ENCODE measurements around the gene PLEKHN1.

The PLEKHN1 gene

DNA sequence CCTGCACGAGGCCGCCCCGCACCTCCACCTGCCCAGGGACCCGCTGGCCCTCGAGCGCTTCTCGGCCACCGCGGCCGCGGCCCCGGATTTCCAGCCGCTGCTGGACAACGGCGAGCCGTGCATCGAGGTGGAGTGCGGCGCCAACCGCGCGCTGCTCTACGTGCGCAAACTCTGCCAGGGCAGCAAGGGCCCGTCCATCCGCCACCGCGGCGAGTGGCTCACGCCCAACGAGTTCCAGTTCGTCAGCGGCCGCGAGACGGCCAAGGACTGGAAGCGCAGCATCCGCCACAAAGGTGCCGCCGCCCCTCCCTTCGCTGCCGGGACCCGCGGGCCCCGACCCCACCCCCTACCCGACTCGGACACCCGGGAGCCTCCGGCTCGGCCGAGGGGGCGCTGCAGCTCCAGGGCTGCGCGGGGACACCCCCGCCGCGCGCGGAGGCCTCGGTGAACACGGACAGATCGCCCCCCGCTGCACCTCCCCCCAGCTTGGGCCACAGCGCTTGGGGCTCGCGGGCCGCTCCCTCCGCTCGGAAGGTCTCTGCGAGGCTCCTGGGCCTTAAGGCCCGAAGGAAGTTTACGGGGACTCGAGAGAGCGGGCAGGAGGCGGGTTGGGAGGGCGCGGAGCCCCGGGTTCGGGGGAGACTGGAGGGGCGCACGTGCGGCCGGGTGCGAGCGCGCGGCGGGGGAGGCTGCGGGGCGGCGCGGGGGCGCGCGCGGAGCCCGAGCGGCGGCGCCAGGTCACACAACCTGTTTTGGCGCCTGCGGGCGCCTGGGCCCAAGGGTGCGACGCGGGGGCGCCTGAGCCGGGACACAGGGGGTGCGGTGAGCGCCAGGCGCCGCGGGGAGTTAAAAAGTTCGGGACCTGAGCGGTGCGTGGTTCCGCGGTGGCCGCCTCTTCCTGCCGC, 41.4 kb upstream of the PLEKHN1 start:
- TF ChIP-seq, protein P1, sequence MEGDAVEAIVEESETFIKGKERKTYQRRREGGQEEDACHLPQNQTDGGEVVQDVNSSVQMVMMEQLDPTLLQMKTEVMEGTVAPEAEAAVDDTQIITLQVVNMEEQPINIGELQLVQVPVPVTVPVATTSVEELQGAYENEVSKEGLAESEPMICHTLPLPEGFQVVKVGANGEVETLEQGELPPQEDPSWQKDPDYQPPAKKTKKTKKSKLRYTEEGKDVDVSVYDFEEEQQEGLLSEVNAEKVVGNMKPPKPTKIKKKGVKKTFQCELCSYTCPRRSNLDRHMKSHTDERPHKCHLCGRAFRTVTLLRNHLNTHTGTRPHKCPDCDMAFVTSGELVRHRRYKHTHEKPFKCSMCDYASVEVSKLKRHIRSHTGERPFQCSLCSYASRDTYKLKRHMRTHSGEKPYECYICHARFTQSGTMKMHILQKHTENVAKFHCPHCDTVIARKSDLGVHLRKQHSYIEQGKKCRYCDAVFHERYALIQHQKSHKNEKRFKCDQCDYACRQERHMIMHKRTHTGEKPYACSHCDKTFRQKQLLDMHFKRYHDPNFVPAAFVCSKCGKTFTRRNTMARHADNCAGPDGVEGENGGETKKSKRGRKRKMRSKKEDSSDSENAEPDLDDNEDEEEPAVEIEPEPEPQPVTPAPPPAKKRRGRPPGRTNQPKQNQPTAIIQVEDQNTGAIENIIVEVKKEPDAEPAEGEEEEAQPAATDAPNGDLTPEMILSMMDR (IDR thresholded peaks at IDR 0.05; ENCODE audit: insufficient read depth, low read depth, low read length, missing control alignments): no peak
- H3K4me3 ChIP-seq (ENCODE audit: low read depth, low read length): no peak overlapping the region
- DNase-seq (ENCODE audit: low read depth): no peak

DNA sequence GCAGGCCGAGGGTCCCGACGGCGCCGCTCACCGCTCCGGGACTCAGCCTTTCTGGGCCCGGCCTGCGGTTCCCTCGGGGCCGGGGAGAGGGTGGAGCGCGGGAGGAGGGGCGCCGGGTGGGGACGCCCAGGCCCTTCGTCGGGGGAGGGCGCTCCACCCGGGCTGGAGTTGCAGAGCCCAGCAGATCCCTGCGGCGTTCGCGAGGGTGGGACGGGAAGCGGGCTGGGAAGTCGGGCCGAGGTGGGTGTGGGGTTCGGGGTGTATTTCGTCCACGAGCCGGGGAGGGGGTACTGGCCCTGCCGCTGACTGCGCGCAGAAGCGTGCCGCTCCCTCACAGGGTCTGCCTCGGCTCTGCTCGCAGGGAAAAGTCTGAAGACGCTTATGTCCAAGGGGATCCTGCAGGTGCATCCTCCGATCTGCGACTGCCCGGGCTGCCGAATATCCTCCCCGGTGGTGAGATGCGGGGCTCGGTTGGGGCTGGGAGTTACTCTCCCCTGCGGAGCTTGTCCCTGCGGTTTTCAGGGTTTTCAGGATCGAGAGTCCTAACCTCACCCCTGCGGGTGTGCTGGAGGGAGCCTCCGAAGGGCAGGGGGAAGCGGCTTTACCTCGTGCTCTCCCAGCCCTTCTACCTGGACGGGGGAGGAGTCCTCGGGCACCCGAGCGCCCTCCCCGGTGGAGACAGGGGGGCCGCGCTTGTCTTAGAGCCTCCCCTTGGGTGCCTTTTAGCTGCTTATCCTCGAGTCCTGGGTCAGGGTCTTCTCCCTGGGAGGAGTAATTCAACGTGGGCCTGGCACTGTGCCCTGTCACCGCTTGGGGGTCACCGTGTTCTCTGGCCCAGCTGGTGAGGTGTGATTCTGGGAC, 40.5 kb upstream of the PLEKHN1 start:
- no peak overlapping the region for H3K4me3 ChIP-seq (ENCODE audit: low read depth, low read length)
- DNase-seq (ENCODE audit: low read depth): no peak
- TF ChIP-seq, protein P1 (IDR thresholded peaks at IDR 0.05; ENCODE audit: insufficient read depth, low read depth, low read length, missing control alignments): no peak

DNA sequence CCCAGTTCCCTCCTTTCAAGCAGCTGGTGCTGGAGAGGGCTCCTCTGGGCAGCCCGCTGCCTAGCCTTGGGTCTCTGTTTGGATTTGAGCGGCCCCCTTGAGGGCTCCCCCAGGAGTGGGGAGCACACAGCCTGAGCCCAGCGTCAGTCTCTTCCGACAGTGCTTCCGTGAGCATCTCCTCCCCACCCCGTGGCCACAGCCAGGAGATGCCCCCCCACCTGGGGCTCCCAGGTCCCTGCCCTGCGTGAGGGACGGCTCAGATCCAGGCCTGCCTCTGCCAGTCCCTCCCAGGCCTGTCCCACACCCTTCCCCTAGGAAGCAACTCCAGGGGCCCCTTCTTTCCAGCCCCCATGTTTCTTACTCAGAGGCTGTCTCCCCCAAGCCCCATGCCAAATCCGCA, 39.0 kb upstream of the PLEKHN1 start:
- DNase-seq (ENCODE audit: low read depth): no peak
- no peak overlapping the region for H3K4me3 ChIP-seq (ENCODE audit: low read depth, low read length)
- TF ChIP-seq, protein P1 (IDR thresholded peaks at IDR 0.05; ENCODE audit: insufficient read depth, low read depth, low read length, missing control alignments): no peak

DNA sequence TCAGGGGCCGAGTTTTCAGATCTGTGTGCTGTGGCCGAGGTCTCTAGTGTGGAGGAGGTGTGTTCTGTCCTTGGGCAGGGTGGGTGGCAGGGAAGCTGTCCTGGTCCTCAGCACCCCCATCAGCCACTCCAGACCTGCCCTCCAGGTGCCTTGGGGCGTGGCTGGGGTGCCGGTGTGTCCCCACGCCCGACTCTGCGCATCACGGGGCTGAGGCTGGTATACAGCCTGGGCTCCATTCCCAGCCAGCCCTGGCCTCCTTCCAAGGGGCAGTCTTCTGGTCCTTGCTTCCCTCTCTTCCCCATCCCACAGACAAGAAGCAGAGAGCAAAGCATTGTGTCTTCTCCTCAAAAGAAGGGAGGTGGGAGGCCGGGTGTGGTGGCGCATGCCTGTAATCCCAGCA, 38.5 kb upstream of the PLEKHN1 start:
- TF ChIP-seq, protein P1 (IDR thresholded peaks at IDR 0.05; ENCODE audit: insufficient read depth, low read depth, low read length, missing control alignments): no peak
- no peak overlapping the region for H3K4me3 ChIP-seq (ENCODE audit: low read depth, low read length)

DNA sequence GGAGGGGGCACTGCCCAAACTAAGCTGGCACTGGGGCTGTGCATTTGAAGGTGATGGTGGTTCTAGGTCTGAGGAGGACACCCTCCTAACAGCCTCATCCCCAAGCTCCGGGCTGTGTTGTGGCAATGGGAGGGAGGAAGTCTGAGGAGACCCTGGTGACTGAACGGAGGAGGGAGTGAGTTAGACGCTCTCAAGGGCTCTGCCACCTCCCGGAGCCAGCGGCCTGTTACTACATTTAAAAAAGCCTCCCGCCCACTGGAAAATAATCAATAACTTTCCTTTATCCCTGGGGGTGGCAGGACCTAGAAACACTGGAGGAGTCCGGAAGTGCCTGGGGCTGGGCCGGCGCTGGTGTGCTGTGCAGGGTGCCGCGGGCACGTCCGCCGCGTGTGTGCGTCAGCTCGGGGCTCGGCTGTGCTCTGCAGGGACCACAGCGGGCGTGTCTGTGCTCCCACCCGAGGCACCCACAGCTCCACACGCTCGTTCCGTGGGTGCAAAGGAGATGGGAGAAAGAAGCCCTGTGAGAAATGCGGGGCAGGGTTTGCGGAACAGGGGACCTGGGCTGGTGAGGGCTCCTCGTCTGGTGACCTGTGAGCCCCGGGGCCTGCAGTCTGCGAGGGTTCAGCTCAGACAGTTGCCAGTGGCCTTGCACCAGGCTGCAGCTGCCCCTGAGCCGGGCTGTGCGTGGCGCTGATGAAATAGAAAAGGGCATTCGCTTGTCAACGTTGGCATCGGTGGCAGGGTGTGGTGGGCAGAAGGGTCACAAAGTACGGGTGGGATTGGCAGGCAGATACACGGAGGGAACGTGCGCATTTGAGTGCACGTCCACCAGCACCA, 37.2 kb upstream of the PLEKHN1 start:
- no peak overlapping the region for H3K4me3 ChIP-seq (ENCODE audit: low read depth, low read length)
- TF ChIP-seq, protein P1 (IDR thresholded peaks at IDR 0.05; ENCODE audit: insufficient read depth, low read depth, low read length, missing control alignments): no peak
- no peak for DNase-seq (ENCODE audit: low read depth)

More for the DNA sequence above, 38.5 kb upstream of the PLEKHN1 start:
- no peak for DNase-seq (ENCODE audit: low read depth)
